Measurements from ENCODE around the gene EFNA1.
"Not testable (repeated sequence)": the region's sequence is repeated elsewhere in the genome, so short reads cannot be mapped to it uniquely, and the experiment has no call there.

DNA sequence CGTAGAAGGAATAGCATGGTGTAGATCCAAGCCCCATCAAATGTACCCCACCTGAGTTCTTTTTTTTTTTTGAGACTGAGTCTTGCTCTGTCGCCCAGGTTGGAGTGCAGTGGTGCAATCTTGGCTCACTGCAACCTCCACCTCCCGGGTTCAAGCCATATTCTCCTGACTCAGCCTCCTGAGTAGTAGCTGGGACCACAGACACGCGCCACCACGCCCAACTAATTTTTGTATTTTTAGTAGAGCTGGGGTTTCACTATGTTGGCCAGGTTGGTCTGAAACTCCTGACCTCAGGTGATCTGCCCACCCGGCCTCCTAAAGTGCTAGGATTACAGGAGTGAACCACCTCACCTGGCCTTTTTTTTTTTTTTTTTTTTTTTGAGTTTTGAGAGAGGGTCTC lies 9.6 kb upstream of the EFNA1 start:
- not testable (repeated sequence) for TF ChIP-seq SPI1, POLR2AphosphoS5, TAF1 (IDR thresholded peaks at IDR 0.05; ENCODE audit: low read depth, low read length)
